Measurements from ENCODE around the gene RAB3D. TPM values are rescaled to one million over a fixed set of nuclear protein-coding genes. Genes with fewer than 3 reads are reported as not detected.
"Not testable (repeated sequence)": the region's sequence is repeated elsewhere in the genome, so short reads cannot be mapped to it uniquely, and the experiment has no call there.

RAB3D gene
- total and polyA plus RNA-seq, 2 donors (not counting 1 experiment from before 2014, with no cell fraction given) = 11.5 to 20.0 TPM

DNA sequence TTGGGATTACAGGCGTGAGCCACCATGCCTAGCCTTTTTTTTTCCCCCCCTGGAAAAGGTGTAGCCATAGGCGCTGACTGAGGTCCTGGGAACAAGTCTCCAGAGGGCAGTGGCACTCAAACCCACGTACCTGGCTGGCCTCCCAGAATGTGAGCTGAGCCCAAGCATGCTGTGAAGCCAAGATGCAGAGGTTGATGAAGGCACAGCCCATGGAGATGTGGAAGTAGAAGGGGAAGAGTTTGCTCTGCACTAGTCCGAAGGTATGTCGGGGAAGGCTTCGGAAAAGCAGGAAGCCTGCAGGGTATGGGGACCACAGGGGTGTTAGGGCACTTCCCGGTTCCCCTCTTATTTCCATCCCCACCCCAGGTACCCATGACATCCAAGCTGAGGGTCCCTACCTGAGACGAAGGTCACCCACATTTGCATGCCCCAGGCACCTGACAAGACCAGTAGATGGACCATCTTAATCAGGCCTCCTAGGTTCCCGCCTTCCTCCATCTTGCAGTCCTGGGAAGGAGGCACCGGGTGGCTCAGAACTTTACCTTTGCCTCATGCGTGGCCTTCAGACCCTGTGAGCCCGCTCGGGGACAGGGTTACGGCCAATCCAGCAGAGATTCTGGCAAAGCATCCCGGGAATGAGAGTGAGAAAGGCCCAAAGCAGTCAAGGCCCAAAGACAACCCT lies 5.8 kb upstream of the RAB3D start:
- Histone ChIP-seq H3K9ac (ENCODE audit: insufficient read depth, low read length) (no peak overlapping the region), H3K27me3 (ENCODE audit: control insufficient read depth, insufficient read depth, low read length) (no peaks in the 10 kb centered on the region), H3K9me3 (ENCODE audit: control insufficient read depth, insufficient read depth, low read depth, low read length) (no peaks in the 10 kb centered on the region), H4K20me1 (ENCODE audit: control insufficient read depth, extremely low read depth, insufficient read depth, low read length) (no peaks in the 10 kb centered on the region), H3K4me2 (ENCODE audit: extremely low read depth, insufficient read depth, low read length) (peak overlapping the region; percentile 76), H3K27ac (ENCODE audit: insufficient read depth, low read length) (no peak overlapping the region), H3K4me3 (replicated peaks in 1 of 4; ENCODE audit: control extremely low read depth in 1 of 4, insufficient read depth in 1 of 4, low read depth in 3 of 4, low read length in 4 of 4) (peak overlapping the region; percentile 66 to 90 (median 84)), H3K4me1 (ENCODE audit: control insufficient read depth, extremely low read depth, insufficient read depth, low read length) (peaks cover 11% of the 10 kb centered on the region), H3K36me3 (ENCODE audit: control insufficient read depth, insufficient read depth, low read length) (peaks cover 3% of the 10 kb centered on the region), H2AFZ (ENCODE audit: low read length) (no peak overlapping the region), H3K79me2 (ENCODE audit: control insufficient read depth, insufficient read depth, low read length) (no peaks in the 10 kb centered on the region)
- DNase-seq (ENCODE audit: low read depth in 2 of 2) = peak in 1 of 2 donors; percentile 14
- TF ChIP-seq, protein P1, sequence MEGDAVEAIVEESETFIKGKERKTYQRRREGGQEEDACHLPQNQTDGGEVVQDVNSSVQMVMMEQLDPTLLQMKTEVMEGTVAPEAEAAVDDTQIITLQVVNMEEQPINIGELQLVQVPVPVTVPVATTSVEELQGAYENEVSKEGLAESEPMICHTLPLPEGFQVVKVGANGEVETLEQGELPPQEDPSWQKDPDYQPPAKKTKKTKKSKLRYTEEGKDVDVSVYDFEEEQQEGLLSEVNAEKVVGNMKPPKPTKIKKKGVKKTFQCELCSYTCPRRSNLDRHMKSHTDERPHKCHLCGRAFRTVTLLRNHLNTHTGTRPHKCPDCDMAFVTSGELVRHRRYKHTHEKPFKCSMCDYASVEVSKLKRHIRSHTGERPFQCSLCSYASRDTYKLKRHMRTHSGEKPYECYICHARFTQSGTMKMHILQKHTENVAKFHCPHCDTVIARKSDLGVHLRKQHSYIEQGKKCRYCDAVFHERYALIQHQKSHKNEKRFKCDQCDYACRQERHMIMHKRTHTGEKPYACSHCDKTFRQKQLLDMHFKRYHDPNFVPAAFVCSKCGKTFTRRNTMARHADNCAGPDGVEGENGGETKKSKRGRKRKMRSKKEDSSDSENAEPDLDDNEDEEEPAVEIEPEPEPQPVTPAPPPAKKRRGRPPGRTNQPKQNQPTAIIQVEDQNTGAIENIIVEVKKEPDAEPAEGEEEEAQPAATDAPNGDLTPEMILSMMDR (conservative IDR thresholded peaks at IDR 0.05 in 1 of 2, IDR thresholded peaks at IDR 0.05 in 1 of 2; ENCODE audit: low read depth in 1 of 2, low read length in 2 of 2) = no peak
- TF ChIP-seq EZH2 (IDR thresholded peaks at IDR 0.05; ENCODE audit: low read length, missing control alignments) = no peak

DNA sequence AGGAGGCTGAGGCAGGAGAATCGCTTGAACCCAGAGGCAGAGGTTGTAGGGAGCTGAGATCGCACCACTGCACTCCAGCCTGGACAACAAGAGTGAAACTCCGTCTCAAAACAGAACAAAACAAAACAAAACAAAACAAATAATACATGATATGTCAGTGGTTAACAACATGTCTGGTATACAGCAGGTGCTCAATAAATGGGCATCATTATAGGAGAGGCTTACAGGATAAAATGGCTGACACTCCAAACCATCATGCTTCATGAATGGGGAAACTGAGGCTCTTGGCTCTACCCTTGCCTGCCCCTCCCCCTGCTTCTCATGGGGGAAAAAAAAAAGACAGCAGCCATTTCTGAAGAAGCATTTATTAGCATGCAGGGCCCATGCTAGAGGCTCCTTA lies 3.0 kb upstream of the RAB3D start:
- Histone ChIP-seq H3K4me1 (ENCODE audit: control insufficient read depth, extremely low read depth, insufficient read depth, low read length) (peaks cover 14% of the 10 kb centered on the region), H3K27me3 (ENCODE audit: control insufficient read depth, insufficient read depth, low read length) (no peaks in the 10 kb centered on the region), H3K36me3 (ENCODE audit: control insufficient read depth, insufficient read depth, low read length) (peaks cover 3% of the 10 kb centered on the region), H3K4me3 (replicated peaks in 1 of 4; ENCODE audit: control extremely low read depth in 1 of 4, insufficient read depth in 1 of 4, low read depth in 3 of 4, low read length in 4 of 4) (no peak overlapping the region), H3K9me3 (ENCODE audit: control insufficient read depth, insufficient read depth, low read depth, low read length) (no peaks in the 10 kb centered on the region), H3K79me2 (ENCODE audit: control insufficient read depth, insufficient read depth, low read length) (no peaks in the 10 kb centered on the region), H4K20me1 (ENCODE audit: control insufficient read depth, extremely low read depth, insufficient read depth, low read length) (no peaks in the 10 kb centered on the region), H3K4me2 (ENCODE audit: extremely low read depth, insufficient read depth, low read length) (no peak overlapping the region), H3K27ac (ENCODE audit: insufficient read depth, low read length) (no peak overlapping the region), H2AFZ (ENCODE audit: low read length) (no peak overlapping the region), H3K9ac (ENCODE audit: insufficient read depth, low read length) (no peak overlapping the region)
- TF ChIP-seq EZH2 (IDR thresholded peaks at IDR 0.05; ENCODE audit: low read length, missing control alignments) = no peak
- TF ChIP-seq, protein P1 (conservative IDR thresholded peaks at IDR 0.05 in 1 of 2, IDR thresholded peaks at IDR 0.05 in 1 of 2; ENCODE audit: low read depth in 1 of 2, low read length in 2 of 2) = no peak
- no peak for DNase-seq (ENCODE audit: low read depth in 2 of 2)

DNA sequence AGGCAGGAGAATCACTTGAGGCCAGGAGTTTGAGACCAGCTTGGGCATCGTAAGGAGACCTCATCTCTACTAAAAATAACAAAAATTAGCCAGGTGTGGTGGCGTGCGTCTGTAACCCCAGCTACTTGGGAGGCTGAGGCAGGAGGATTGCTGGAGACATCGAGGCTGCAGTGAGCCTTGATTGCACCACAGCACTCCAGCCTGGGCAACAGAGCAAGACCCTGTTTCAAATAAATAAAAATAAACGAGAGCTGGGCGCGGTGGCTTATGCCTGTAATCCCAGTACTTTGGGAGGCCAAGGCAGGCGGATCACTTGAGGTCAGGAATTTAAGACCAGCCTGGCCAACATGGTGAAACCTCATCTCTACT lies 626 bp upstream of the RAB3D start:
- Histone ChIP-seq H3K4me1 (ENCODE audit: control insufficient read depth, extremely low read depth, insufficient read depth, low read length) (peaks cover 11% of the 10 kb centered on the region), H3K4me3 (replicated peaks in 1 of 4; ENCODE audit: control extremely low read depth in 1 of 4, insufficient read depth in 1 of 4, low read depth in 3 of 4, low read length in 4 of 4) (peak overlapping the region in 2 of 4 experiments; percentile 36 to 68), H3K4me2 (ENCODE audit: extremely low read depth, insufficient read depth, low read length) (peak overlapping the region; percentile 86), H2AFZ (ENCODE audit: low read length) (peak overlapping the region; percentile 84)
- H3K9ac ChIP-seq (ENCODE audit: insufficient read depth, low read length); H3K27me3 ChIP-seq (ENCODE audit: control insufficient read depth, insufficient read depth, low read length); H3K27ac ChIP-seq (ENCODE audit: insufficient read depth, low read length); H3K36me3 ChIP-seq (ENCODE audit: control insufficient read depth, insufficient read depth, low read length); H3K79me2 ChIP-seq (ENCODE audit: control insufficient read depth, insufficient read depth, low read length); DNase-seq (ENCODE audit: low read depth in 2 of 2); H3K9me3 ChIP-seq (ENCODE audit: control insufficient read depth, insufficient read depth, low read depth, low read length); H4K20me1 ChIP-seq (ENCODE audit: control insufficient read depth, extremely low read depth, insufficient read depth, low read length): not testable (repeated sequence)
